ENCODE measurements around the gene EIF5A.

EIF5A gene

DNA sequence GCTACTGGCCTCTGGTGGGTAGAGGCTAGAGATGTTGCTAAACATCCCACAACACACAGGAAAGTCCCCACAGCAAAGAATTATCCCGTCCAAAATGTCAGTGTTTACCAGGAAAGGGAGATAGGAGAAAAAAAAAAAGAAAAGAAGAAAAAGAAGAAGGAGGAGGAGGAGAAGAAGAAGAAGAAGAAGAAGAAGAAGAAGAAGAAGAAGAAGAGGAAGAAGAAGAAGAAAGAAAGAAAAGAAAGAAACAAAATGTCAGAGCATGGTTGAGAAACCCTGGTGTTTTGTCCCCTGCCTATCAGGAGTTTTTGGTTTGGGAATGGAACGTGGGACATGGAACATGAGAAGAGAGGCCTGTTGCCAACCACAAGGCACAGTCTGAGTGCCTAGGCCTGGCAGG, 50.0 kb downstream of the EIF5A start:
- no peak for DNase-seq

GRCh38 chr17:7361906-7362305, 54.5 kb downstream of the EIF5A start:
- no peak for DNase-seq

All from fibroblast of skin of right quadriceps (primary cell).